HG02588 (cell line): Measurements from ENCODE around the gene LRRK1.

Source experiments
- ATAC-seq: cut with Tn5 transposase; IDR thresholded peaks from one replicate; pipeline ENCODE4 v1.9.1; 2021; ENCODE audit warnings: mild to moderate bottlenecking, moderate library complexity; ENCODE audit not compliant: unreplicated experiment

Gene LRRK1

GRCh38 chr15:100909989-100910955, 8.9 kb upstream of the LRRK1 start:
- no peak for ATAC-seq

- no peak for ATAC-seq
These were observed 8.1 kb upstream of the LRRK1 start for GRCh38 chr15:100911086-100911485.

- ATAC-seq = no peak
These were observed 5.2 kb upstream of the LRRK1 start for GRCh38 chr15:100913961-100914360.

GRCh38 chr15:100914876-100915275, 4.3 kb upstream of the LRRK1 start:
- no peak for ATAC-seq

- peak; percentile 57 for ATAC-seq
These were observed 995 bp upstream of the LRRK1 start for GRCh38 chr15:100918034-100918689.

- peak; percentile 18 for ATAC-seq
These were observed 586 bp downstream of the LRRK1 start for GRCh38 chr15:100919481-100920405.

GRCh38 chr15:100920516-100921135, 1.5 kb downstream of the LRRK1 start:
- ATAC-seq = no peak

GRCh38 chr15:100922192-100923040, 3.3 kb downstream of the LRRK1 start:
- no peak for ATAC-seq

GRCh38 chr15:100923076-100923475, 3.9 kb downstream of the LRRK1 start:
- no peak for ATAC-seq

GRCh38 chr15:100923902-100924301, 4.7 kb downstream of the LRRK1 start:
- no peak for ATAC-seq

GRCh38 chr15:100924436-100924835, 5.3 kb downstream of the LRRK1 start:
- no peak for ATAC-seq

GRCh38 chr15:100925480-100925879, 6.3 kb downstream of the LRRK1 start:
- no peak for ATAC-seq

- no peak for ATAC-seq
These were observed 7.1 kb downstream of the LRRK1 start for GRCh38 chr15:100926258-100926657.

- no peak for ATAC-seq
These were observed 8.0 kb downstream of the LRRK1 start for GRCh38 chr15:100926971-100927756.

- ATAC-seq = no peak
These were observed 9.6 kb downstream of the LRRK1 start for GRCh38 chr15:100928632-100929280.

GRCh38 chr15:100929641-100930042, 10.5 kb downstream of the LRRK1 start:
- ATAC-seq = no peak

- no peak for ATAC-seq
These were observed 11.2 kb downstream of the LRRK1 start for GRCh38 chr15:100930306-100930848.
